ENCODE measurements around the gene TESPA1. TPM values are rescaled to one million over a fixed set of nuclear protein-coding genes. Genes with fewer than 3 reads are reported as not detected.
"Not testable (repeated sequence)": the region's sequence is repeated elsewhere in the genome, so short reads cannot be mapped to it uniquely, and the experiment has no call there.

Gene TESPA1
- total RNA-seq, 1 experiment from 2014 or later, result not detected

DNA sequence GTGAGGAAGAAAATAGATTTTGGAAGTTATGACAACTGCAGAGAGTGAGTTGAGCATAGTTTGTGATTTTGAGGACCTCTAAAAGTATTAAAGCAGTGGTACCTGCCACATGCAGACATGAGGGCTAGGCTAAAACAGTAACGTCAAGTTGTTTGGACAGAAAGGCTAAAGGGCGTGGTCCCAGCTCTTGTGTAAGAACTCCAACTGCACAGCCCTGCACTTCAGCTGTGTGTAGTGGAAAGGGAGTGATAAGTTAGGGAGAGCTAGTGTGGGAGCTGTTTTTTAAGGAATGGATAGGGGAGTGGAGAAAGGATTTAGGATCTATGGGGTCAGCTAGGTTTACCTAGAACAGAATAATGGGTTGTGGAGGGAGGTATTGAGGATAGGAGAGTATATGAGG, 39.5 kb downstream of the TESPA1 start:
- H3K4me1 ChIP-seq (ENCODE audit: insufficient read depth, low read length), result peaks cover 14% of the 10 kb centered on the region
- no peak for TF ChIP-seq EZH2phosphoT487 (IDR thresholded peaks at IDR 0.05; ENCODE audit: borderline replicate concordance, low read length)
- no peak for TF ChIP-seq EZH2 (IDR thresholded peaks at IDR 0.05; ENCODE audit: low read length, unreplicated experiment)
- ChIA-PET CTCF (interaction anchor here (0.5 kb wide), 1 partner anchor 29 kb away, joined by 4 read pairs; no protein-coding TSS in a partner anchor), POLR2A (ENCODE audit: unreplicated experiment) (no interaction called here)
- no peak overlapping the region for H3K27ac ChIP-seq (ENCODE audit: low read length)
- no peaks in the 10 kb centered on the region for H4K20me1 ChIP-seq (ENCODE audit: low read length)
- no peak overlapping the region for H3K4me3 ChIP-seq (ENCODE audit: low read length)
- no peaks in the 10 kb centered on the region for H3K9me3 ChIP-seq (ENCODE audit: low read length)
- no peaks in the 10 kb centered on the region for H3K79me2 ChIP-seq (ENCODE audit: low read length)
- H3F3A ChIP-seq (ENCODE audit: low read length, unreplicated experiment), result no peaks in the 10 kb centered on the region
- no peak for ATAC-seq
- no peak overlapping the region for H3K9ac ChIP-seq (ENCODE audit: low read length)
- no peak overlapping the region for H2AFZ ChIP-seq (ENCODE audit: low read length)
- no TSS peak for BruUV-seq (replicated peaks)
- H3K36me3 ChIP-seq (ENCODE audit: low read depth, low read length), result no peaks in the 10 kb centered on the region
- no peaks in the 10 kb centered on the region for H3K27me3 ChIP-seq (ENCODE audit: low read length)
- H3K4me2 ChIP-seq (ENCODE audit: low read length), result no peak overlapping the region
- DNase-seq, result no peak
- intact Hi-C loops (cut with micrococcal nuclease), result no loop called here
- no peaks in the 10 kb centered on the region for H3K9me2 ChIP-seq (replicated peaks; ENCODE audit: low read length)

DNA sequence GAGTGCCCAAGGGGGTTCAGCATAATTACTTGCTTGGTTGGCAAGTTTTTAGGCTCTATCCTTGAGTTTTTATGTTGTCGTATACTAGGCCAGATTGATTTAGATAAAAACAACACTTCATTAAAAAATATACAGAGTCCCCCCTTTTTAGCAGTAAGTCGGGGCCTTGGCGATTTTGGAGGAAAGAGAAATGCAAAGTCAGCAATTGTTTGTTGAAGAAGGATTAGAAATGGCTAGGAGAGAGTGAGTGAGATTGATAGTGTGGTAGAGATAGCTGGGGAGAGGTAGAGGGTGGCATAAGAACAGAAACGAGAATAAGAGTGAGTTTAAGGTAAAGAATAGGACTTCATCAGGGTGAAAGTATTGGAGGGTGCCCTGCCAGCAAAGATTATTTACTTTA, 41.3 kb downstream of the TESPA1 start:
- H3K27me3 ChIP-seq (ENCODE audit: low read length); BruUV-seq (replicated peaks); H3K36me3 ChIP-seq (ENCODE audit: low read depth, low read length); H3K4me2 ChIP-seq (ENCODE audit: low read length); ATAC-seq; H3K9me2 ChIP-seq (replicated peaks; ENCODE audit: low read length); H3K9ac ChIP-seq (ENCODE audit: low read length); H4K20me1 ChIP-seq (ENCODE audit: low read length); POLR2A ChIA-PET (ENCODE audit: unreplicated experiment); H2AFZ ChIP-seq (ENCODE audit: low read length); intact Hi-C loops (cut with micrococcal nuclease); H3K79me2 ChIP-seq (ENCODE audit: low read length); DNase-seq; H3K9me3 ChIP-seq (ENCODE audit: low read length); CTCF ChIA-PET; H3K4me3 ChIP-seq (ENCODE audit: low read length); H3K27ac ChIP-seq (ENCODE audit: low read length); H3F3A ChIP-seq (ENCODE audit: low read length, unreplicated experiment): not testable (repeated sequence)
- peaks cover 14% of the 10 kb centered on the region for H3K4me1 ChIP-seq (ENCODE audit: insufficient read depth, low read length)

- Histone ChIP-seq H3K4me1 (ENCODE audit: insufficient read depth, low read length) (peaks cover 29% of the 10 kb centered on the region), H3K27me3 (ENCODE audit: low read length) (no peaks in the 10 kb centered on the region), H3K9ac (ENCODE audit: low read length) (no peak overlapping the region), H3K4me3 (ENCODE audit: low read length) (no peak overlapping the region), H3K27ac (ENCODE audit: low read length) (no peak overlapping the region), H3K79me2 (ENCODE audit: low read length) (no peaks in the 10 kb centered on the region), H3K36me3 (ENCODE audit: low read depth, low read length) (no peaks in the 10 kb centered on the region), H3K4me2 (ENCODE audit: low read length) (no peak overlapping the region), H4K20me1 (ENCODE audit: low read length) (no peaks in the 10 kb centered on the region), H3K9me3 (ENCODE audit: low read length) (no peaks in the 10 kb centered on the region), H3K9me2 (replicated peaks; ENCODE audit: low read length) (no peaks in the 10 kb centered on the region), H2AFZ (ENCODE audit: low read length) (no peak overlapping the region), H3F3A (ENCODE audit: low read length, unreplicated experiment) (no peaks in the 10 kb centered on the region)
- intact Hi-C loops (cut with micrococcal nuclease), result no loop called here
- TF ChIP-seq CTCF (conservative IDR thresholded peaks at IDR 0.05; ENCODE audit: low read depth, low read length) (no peak), EZH2 (IDR thresholded peaks at IDR 0.05; ENCODE audit: low read length, unreplicated experiment) (no peak), EZH2phosphoT487 (IDR thresholded peaks at IDR 0.05; ENCODE audit: borderline replicate concordance, low read length) (no peak)
- DNase-seq (no peak), ATAC-seq (no peak)
- ChIA-PET POLR2A (ENCODE audit: unreplicated experiment) (no interaction called here), CTCF (no interaction called here)
- BruUV-seq (replicated peaks), result no TSS peak
Observed at GRCh38 chr12:54941659-54942058, 42.9 kb downstream of the TESPA1 start.
